Muscle of leg (tissue), 11 donors: ENCODE measurements around the gene PIK3CA. TPM values are rescaled to one million over a fixed set of nuclear protein-coding genes. Genes with fewer than 3 reads are reported as not detected.

ENCODE experiments used
- DNase-seq: peaks from one replicate; pipeline ENCODE4 v3.0.0; 2013
- H3K27ac ChIP-seq: one replicate; pipeline ENCODE4 v1.5.1; 2013; ENCODE audit warnings: mild to moderate bottlenecking, low read length, control low read depth
- H3K27me3 ChIP-seq: one replicate; pipeline ENCODE4 v1.6.1; 2013; ENCODE audit warnings: low read length; ENCODE audit not compliant: control insufficient read depth, insufficient read depth
- H3K36me3 ChIP-seq: one replicate; pipeline ENCODE4 v1.6.1; 2013; ENCODE audit warnings: low read length; ENCODE audit not compliant: control insufficient read depth, insufficient read depth
- H3K4me1 ChIP-seq: one replicate; pipeline ENCODE4 v1.6.1; 2013; ENCODE audit warnings: low read length; ENCODE audit not compliant: control insufficient read depth, insufficient read depth
- H3K4me3 ChIP-seq: one replicate; pipeline ENCODE4 v1.5.1; 2013; ENCODE audit warnings: low read length, control low read depth
- H3K9me3 ChIP-seq: replicated peaks from 2 replicates; pipeline ENCODE4 v1.6.1; 2013; ENCODE audit warnings: low read depth, low read length; ENCODE audit not compliant: control insufficient read depth
- WGBS: methylation state at CpG from one replicate; pipeline ENCODE4 v1.1.5; 2013; ENCODE audit warnings: missing lambda C conversion rate; ENCODE audit not compliant: insufficient coverage; 5-methylcytosine and 5-hydroxymethylcytosine counted together
- polyA plus RNA-seq, 8 donors: library from polyadenylated mRNA; unstranded; fragments of 120-200 nt; gene quantifications; one replicate each; pipeline versions ENCODE4 v1.2.1 to v1.2.3, GENCODE V29; 2013; ENCODE audit warnings: inconsistent platforms in 1 of 8, low replicate concordance in 1 of 8; ENCODE audit not compliant: insufficient read length in 8 of 8, insufficient read depth in 1 of 8
- total RNA-seq: library from RNA; stranded (reverse); fragments of 120-200 nt; gene quantifications from one replicate; pipeline ENCODE4 v1.2.4, GENCODE V29; 2013

The PIK3CA gene
- total and polyA plus RNA-seq, 9 donors = 12.6 to 27.5 (median 22.4) TPM

DNA sequence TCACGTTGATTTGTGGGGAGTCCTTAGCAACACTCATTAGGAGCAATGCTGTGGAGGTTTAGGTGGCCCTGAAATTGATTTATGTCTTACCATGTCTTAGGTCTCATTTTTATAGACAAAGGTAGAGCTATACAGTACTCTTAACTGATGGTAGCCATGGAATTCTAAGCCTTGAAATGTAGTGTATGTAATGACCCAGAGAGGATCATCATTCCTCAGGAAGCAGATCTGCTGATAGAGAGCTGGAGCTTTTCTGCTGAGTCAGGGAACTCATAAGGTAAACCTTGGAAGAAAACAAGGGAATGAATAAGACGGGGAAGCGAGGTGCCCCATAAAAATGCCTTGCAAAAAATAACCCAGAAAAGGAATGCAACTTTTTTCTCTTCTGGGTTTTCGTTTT is 140.7 kb downstream of the PIK3CA start:
- Histone ChIP-seq H3K9me3 (no peaks in the 10 kb centered on the region), H3K4me3 (no peak overlapping the region), H3K4me1 (no peaks in the 10 kb centered on the region), H3K27me3 (no peaks in the 10 kb centered on the region), H3K36me3 (no peaks in the 10 kb centered on the region), H3K27ac (no peak overlapping the region)
- no peak for DNase-seq
- no CpG with 5 or more reads among the region's 4 CpGs for WGBS

DNA sequence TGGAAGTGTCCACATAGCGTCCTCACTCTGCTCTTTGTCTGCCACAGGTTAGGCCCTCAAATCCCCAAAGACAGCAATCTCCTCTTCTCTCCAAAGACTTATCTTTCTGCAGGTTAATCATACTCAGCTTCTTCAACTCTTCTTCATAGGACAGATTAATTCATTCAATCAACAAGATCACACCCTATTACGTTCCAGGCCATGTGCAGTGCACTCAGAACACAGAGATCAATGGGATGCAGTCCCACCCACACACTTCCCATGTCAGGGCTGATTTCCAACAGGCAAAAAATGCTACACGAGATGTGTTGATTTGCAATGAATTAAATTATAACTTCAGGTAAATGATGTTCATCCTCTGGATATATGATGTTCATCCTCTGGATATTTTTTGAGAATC is 141.1 kb downstream of the PIK3CA start:
- Histone ChIP-seq H3K27me3 (no peaks in the 10 kb centered on the region), H3K36me3 (no peaks in the 10 kb centered on the region), H3K27ac (no peak overlapping the region), H3K4me3 (no peak overlapping the region), H3K4me1 (no peaks in the 10 kb centered on the region), H3K9me3 (no peaks in the 10 kb centered on the region)
- DNase-seq = no peak
- WGBS = 65% methylated on average over 2 of the region's 3 CpGs

Other genes starting within 250 kb of the PIK3CA start
- gene ZMAT3, start 76.5 kb upstream of the PIK3CA start, total RNA-seq = 3.0 TPM
- gene ZMAT3, start 76.5 kb upstream of the PIK3CA start, polyA plus RNA-seq = 1 to 10 TPM; 4.0 to 7.3 (median 5.9) TPM
- gene KCNMB3, start 102.8 kb downstream of the PIK3CA start, total RNA-seq = 2.1 TPM
- gene KCNMB3, start 102.8 kb downstream of the PIK3CA start, polyA plus RNA-seq = 1 to 10 TPM; 1.7 to 4.9 (median 4.2) TPM
- 47.6 TPM for gene ZNF639, start 174.7 kb downstream of the PIK3CA start, total RNA-seq
- 10 to 100 TPM; 32.1 to 41.6 (median 36.8) TPM for gene ZNF639, start 174.7 kb downstream of the PIK3CA start, polyA plus RNA-seq
- 49.9 TPM for gene MFN1, start 199.4 kb downstream of the PIK3CA start, total RNA-seq
- gene MFN1, start 199.4 kb downstream of the PIK3CA start, polyA plus RNA-seq = 10 to 100 TPM; 32.4 to 51.8 (median 38.8) TPM